ENCODE measurements around the gene SLC6A12.

SLC6A12 gene

DNA sequence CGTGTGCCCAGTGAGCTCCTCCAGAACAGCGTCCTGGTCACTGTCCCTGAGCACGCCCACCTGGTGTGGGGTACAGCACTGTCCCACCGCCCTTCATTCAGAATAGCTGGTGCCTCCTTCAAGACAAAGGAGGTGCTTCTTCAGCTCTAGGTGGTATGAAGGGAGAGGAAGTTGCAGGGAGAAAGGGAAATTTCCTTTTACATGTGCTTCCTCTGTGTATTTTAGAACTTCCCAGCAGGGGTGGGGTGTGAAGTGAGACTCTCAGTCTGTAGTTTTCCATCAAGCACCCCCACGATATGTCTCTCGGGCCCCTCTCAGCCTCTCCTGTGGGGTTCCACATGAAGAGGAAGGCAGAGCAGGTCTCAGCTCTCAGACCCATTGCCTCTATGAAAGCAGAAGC lies 1.2 kb upstream of the SLC6A12 start:
- no peak for TF ChIP-seq ESRRG (CRISPR knock-in tag; IDR thresholded peaks at IDR 0.05)
- no peak for ATAC-seq

DNA sequence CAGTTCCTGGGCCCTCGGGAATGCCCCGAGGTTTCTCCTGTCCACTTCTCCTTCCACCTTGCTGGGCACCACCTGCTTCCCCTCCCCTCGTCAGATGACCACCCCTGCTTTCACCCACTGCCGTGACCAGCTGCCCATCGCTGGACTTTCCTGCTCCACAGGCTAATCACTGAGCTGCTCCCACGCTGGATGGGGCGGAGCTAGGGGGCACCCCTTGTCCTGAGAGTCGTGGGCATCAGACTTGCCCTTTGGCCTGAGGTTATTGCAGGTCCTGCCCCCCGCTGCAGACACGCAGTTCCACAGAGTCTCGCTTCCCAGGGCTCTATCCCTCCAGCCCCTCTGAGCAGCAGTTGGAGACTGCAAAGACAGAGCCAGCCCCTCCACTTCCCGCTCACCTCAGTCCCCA lies 427 bp downstream of the SLC6A12 start:
- ATAC-seq = no peak
- TF ChIP-seq ISL1 (CRISPR knock-in tag; IDR thresholded peaks at IDR 0.05) (no peak), SNAI2 (CRISPR knock-in tag; IDR thresholded peaks at IDR 0.05) (no peak)
- TF ChIP-seq, protein P1, sequence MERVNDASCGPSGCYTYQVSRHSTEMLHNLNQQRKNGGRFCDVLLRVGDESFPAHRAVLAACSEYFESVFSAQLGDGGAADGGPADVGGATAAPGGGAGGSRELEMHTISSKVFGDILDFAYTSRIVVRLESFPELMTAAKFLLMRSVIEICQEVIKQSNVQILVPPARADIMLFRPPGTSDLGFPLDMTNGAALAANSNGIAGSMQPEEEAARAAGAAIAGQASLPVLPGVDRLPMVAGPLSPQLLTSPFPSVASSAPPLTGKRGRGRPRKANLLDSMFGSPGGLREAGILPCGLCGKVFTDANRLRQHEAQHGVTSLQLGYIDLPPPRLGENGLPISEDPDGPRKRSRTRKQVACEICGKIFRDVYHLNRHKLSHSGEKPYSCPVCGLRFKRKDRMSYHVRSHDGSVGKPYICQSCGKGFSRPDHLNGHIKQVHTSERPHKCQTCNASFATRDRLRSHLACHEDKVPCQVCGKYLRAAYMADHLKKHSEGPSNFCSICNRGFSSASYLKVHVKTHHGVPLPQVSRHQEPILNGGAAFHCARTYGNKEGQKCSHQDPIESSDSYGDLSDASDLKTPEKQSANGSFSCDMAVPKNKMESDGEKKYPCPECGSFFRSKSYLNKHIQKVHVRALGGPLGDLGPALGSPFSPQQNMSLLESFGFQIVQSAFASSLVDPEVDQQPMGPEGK (CRISPR knock-in tag; IDR thresholded peaks at IDR 0.05; ENCODE audit: borderline replicate concordance) = no peak

DNA sequence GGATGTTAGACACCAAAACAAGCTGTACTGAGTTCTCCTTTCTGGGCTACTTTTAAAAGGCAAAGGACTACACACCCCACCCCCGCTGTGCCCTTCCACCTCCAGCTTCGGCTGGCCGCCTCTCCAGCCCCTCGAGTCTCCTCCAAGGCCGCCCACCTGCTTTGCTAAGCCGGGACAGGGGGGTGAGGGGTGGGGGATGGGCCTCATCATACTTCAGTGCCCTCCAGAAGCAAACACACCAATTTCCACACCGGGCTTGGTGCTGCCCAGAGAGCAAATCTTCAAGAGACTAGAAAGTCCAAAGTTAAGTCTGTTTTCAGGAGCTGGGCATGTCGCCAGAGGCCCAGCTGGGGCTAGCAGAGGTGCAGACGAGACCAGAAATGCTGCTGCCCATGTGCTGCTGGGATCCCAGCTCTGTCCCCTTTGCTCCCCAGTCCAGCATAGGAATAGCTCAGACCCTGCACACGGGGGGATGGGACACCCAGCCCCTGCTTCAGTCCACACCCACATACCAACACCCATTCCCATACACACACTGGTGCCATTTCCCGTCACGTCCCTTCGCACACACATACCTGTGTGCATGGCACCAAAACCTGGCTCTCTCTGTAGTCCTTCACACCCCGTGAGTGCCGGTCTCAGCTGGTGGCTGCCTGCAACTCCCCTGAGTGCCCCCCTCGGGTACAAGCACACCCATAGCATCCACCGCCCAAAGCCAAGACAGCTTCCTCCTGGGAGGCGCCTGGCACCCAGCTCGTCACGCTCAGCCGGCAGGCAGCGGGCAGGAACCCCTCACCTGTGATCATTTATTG lies 1.0 kb downstream of the SLC6A12 start:
- ATAC-seq = no peak
- no peak for TF ChIP-seq ARNTL (CRISPR knock-in tag; IDR thresholded peaks at IDR 0.05; ENCODE audit: borderline replicate concordance, low read depth)
- TF ChIP-seq BACH2 (CRISPR knock-in tag; IDR thresholded peaks at IDR 0.05; ENCODE audit: borderline replicate concordance) = no peak
- no peak for TF ChIP-seq ZFP3 (CRISPR knock-in tag; IDR thresholded peaks at IDR 0.05)
- no peak for TF ChIP-seq ZC3H10 (CRISPR knock-in tag; IDR thresholded peaks at IDR 0.05)
- TF ChIP-seq, protein P2, sequence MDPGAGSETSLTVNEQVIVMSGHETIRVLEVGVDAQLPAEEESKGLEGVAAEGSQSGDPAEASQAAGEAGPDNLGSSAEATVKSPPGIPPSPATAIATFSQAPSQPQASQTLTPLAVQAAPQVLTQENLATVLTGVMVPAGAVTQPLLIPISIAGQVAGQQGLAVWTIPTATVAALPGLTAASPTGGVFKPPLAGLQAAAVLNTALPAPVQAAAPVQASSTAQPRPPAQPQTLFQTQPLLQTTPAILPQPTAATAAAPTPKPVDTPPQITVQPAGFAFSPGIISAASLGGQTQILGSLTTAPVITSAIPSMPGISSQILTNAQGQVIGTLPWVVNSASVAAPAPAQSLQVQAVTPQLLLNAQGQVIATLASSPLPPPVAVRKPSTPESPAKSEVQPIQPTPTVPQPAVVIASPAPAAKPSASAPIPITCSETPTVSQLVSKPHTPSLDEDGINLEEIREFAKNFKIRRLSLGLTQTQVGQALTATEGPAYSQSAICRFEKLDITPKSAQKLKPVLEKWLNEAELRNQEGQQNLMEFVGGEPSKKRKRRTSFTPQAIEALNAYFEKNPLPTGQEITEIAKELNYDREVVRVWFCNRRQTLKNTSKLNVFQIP (CRISPR knock-in tag; IDR thresholded peaks at IDR 0.05; ENCODE audit: borderline replicate concordance, low read depth) = no peak
- TF ChIP-seq ISL1 (CRISPR knock-in tag; IDR thresholded peaks at IDR 0.05) = no peak
- no peak for TF ChIP-seq CSDC2 (CRISPR knock-in tag; IDR thresholded peaks at IDR 0.05)
- no peak for TF ChIP-seq ZNF8 (CRISPR knock-in tag; IDR thresholded peaks at IDR 0.05)
- TF ChIP-seq TOX (CRISPR knock-in tag; IDR thresholded peaks at IDR 0.05; ENCODE audit: borderline replicate concordance) = no peak
- TF ChIP-seq ESRRG (CRISPR knock-in tag; IDR thresholded peaks at IDR 0.05) = no peak
- no peak for TF ChIP-seq ZNF565 (CRISPR knock-in tag; conservative IDR thresholded peaks at IDR 0.05; ENCODE audit: low read depth)
- TF ChIP-seq, protein P1 (CRISPR knock-in tag; IDR thresholded peaks at IDR 0.05; ENCODE audit: borderline replicate concordance) = no peak
- no peak for TF ChIP-seq OSR1 (CRISPR knock-in tag; IDR thresholded peaks at IDR 0.05)
- TF ChIP-seq, protein P3, sequence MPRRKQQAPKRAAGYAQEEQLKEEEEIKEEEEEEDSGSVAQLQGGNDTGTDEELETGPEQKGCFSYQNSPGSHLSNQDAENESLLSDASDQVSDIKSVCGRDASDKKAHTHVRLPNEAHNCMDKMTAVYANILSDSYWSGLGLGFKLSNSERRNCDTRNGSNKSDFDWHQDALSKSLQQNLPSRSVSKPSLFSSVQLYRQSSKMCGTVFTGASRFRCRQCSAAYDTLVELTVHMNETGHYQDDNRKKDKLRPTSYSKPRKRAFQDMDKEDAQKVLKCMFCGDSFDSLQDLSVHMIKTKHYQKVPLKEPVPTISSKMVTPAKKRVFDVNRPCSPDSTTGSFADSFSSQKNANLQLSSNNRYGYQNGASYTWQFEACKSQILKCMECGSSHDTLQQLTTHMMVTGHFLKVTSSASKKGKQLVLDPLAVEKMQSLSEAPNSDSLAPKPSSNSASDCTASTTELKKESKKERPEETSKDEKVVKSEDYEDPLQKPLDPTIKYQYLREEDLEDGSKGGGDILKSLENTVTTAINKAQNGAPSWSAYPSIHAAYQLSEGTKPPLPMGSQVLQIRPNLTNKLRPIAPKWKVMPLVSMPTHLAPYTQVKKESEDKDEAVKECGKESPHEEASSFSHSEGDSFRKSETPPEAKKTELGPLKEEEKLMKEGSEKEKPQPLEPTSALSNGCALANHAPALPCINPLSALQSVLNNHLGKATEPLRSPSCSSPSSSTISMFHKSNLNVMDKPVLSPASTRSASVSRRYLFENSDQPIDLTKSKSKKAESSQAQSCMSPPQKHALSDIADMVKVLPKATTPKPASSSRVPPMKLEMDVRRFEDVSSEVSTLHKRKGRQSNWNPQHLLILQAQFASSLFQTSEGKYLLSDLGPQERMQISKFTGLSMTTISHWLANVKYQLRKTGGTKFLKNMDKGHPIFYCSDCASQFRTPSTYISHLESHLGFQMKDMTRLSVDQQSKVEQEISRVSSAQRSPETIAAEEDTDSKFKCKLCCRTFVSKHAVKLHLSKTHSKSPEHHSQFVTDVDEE (CRISPR knock-in tag; IDR thresholded peaks at IDR 0.05) = no peak
- no peak for TF ChIP-seq RARB (CRISPR knock-in tag; IDR thresholded peaks at IDR 0.05)
- TF ChIP-seq SNAI2 (CRISPR knock-in tag; IDR thresholded peaks at IDR 0.05) = no peak
- no peak for TF ChIP-seq PPARA (CRISPR knock-in tag; IDR thresholded peaks at IDR 0.05; ENCODE audit: borderline replicate concordance)
- no peak for TF ChIP-seq TCF4 (CRISPR knock-in tag; IDR thresholded peaks at IDR 0.05; ENCODE audit: borderline replicate concordance)

DNA sequence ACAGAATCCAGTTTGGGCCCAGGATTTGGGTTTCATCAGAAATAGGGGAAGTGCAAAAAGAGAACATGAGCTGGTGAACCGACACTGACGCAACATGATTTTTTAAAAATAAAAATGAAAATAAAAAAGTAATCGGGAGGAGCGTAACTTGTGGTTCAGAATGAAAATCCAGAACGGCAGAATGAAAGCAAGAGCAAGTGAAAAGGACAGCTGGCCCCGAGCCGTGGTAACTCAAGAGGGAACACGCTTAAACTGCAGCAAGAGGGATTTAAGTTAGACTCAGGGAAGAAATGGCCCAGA lies 1.6 kb downstream of the SLC6A12 start:
- no peak for ATAC-seq
- TF ChIP-seq ESRRG (CRISPR knock-in tag; IDR thresholded peaks at IDR 0.05) = no peak
- TF ChIP-seq, protein P2 (CRISPR knock-in tag; IDR thresholded peaks at IDR 0.05; ENCODE audit: borderline replicate concordance, low read depth) = no peak
- no peak for TF ChIP-seq ZNF70 (CRISPR knock-in tag; IDR thresholded peaks at IDR 0.05)
- TF ChIP-seq SNAI2 (CRISPR knock-in tag; IDR thresholded peaks at IDR 0.05) = no peak
- no peak for TF ChIP-seq ARNTL (CRISPR knock-in tag; IDR thresholded peaks at IDR 0.05; ENCODE audit: borderline replicate concordance, low read depth)
- TF ChIP-seq, protein P1 (CRISPR knock-in tag; IDR thresholded peaks at IDR 0.05; ENCODE audit: borderline replicate concordance) = no peak
- no peak for TF ChIP-seq OSR1 (CRISPR knock-in tag; IDR thresholded peaks at IDR 0.05)
- no peak for TF ChIP-seq ZNF8 (CRISPR knock-in tag; IDR thresholded peaks at IDR 0.05)
- no peak for TF ChIP-seq TOX (CRISPR knock-in tag; IDR thresholded peaks at IDR 0.05; ENCODE audit: borderline replicate concordance)
- TF ChIP-seq ZNF565 (CRISPR knock-in tag; conservative IDR thresholded peaks at IDR 0.05; ENCODE audit: low read depth) = no peak
- TF ChIP-seq, protein P3 (CRISPR knock-in tag; IDR thresholded peaks at IDR 0.05) = no peak
- no peak for TF ChIP-seq ISL1 (CRISPR knock-in tag; IDR thresholded peaks at IDR 0.05)
